ENCODE results near the gene CAPN5.

GRCh38 chr11:77051511-77051910 lies 15.3 kb upstream of the CAPN5 start:
- no peak for TF ChIP-seq POLR2AphosphoS5 (IDR thresholded peaks at IDR 0.05; ENCODE audit: low read depth)
- TF ChIP-seq CTCF (IDR thresholded peaks at IDR 0.05; ENCODE audit: insufficient read depth, low read length): no peak
- TF ChIP-seq SPI1 (IDR thresholded peaks at IDR 0.05; ENCODE audit: borderline replicate concordance, low read depth): no peak

All from HL-60 (cell line).